ENCODE results near the gene KRTAP16-1. TPM values are rescaled to one million over a fixed set of nuclear protein-coding genes. Genes with fewer than 3 reads are reported as not detected.

The KRTAP16-1 gene
- total RNA-seq, 4 donors from 2014 or later, result 5.9 TPM; not detected in 3

DNA sequence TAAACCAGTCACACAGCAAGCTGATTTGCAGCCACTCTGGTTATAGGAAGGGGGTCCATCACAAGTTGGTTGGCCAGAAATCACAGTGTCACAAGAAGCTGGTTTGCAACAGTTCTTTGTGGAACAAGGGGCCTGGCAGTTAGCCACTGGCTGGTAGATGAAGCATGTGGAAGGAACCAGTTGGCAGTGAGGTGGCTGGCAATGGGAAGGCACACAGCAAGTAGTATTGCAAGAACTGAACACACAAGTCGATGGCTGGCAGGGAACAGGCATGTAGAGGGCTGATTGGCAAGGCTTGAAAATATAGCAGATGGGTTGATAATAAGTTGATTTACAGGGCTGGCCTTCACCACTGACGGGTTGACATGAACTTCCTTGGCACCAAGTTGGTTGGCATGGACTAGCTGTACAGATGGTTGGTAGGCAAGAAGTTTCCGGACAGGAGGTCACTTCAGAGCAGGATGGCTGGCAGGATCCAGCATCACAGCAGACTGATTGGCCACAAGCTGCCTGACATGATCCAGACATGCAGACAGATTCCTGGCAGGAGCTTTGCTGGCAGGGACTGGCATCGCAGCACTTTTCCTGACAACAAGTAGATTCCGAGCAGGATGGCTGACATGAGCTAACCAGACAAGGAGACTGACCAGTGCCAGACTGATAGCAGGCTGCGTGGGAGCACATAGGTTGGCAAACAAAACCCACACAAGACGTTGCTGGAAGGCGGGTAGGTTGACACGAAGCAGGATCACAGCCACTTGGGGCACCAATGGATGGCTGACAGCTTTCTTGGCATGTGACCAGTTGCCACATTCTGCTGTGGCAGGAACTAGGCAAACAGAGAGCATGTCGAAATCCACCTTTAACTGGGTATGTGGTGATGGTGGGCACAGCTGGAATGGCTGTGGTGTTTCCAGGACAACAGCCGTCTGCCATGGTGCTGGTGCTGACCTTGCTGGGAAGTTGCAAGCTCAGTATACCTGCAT lies 6.9 kb downstream of the KRTAP16-1 start, which contains the start of gene KRTAP29-1:
TSS of gene KRTAP29-1 (minus strand) at position 936 of the 986 bp plus-strand sequence. CDS start at position 936, 0 bp downstream.
- TF ChIP-seq POLR2A (IDR thresholded peaks at IDR 0.05), result no peak
- TF ChIP-seq, protein P1, sequence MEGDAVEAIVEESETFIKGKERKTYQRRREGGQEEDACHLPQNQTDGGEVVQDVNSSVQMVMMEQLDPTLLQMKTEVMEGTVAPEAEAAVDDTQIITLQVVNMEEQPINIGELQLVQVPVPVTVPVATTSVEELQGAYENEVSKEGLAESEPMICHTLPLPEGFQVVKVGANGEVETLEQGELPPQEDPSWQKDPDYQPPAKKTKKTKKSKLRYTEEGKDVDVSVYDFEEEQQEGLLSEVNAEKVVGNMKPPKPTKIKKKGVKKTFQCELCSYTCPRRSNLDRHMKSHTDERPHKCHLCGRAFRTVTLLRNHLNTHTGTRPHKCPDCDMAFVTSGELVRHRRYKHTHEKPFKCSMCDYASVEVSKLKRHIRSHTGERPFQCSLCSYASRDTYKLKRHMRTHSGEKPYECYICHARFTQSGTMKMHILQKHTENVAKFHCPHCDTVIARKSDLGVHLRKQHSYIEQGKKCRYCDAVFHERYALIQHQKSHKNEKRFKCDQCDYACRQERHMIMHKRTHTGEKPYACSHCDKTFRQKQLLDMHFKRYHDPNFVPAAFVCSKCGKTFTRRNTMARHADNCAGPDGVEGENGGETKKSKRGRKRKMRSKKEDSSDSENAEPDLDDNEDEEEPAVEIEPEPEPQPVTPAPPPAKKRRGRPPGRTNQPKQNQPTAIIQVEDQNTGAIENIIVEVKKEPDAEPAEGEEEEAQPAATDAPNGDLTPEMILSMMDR (IDR thresholded peaks at IDR 0.05), result no peak
- H3K4me3 ChIP-seq (ENCODE audit: low read depth, poor library complexity, severe bottlenecking), result no peak within 1 kb of the TSS
- 29 to 49% methylated on average over 10 to 11 of the region's 11 CpGs for WGBS, 2 donors
- DNase-seq (ENCODE audit: low spot score in 2 of 2), result no peak
- intact Hi-C loops (cut with DNase I; ENCODE audit: low total_unique reads), result no loop called here

DNA sequence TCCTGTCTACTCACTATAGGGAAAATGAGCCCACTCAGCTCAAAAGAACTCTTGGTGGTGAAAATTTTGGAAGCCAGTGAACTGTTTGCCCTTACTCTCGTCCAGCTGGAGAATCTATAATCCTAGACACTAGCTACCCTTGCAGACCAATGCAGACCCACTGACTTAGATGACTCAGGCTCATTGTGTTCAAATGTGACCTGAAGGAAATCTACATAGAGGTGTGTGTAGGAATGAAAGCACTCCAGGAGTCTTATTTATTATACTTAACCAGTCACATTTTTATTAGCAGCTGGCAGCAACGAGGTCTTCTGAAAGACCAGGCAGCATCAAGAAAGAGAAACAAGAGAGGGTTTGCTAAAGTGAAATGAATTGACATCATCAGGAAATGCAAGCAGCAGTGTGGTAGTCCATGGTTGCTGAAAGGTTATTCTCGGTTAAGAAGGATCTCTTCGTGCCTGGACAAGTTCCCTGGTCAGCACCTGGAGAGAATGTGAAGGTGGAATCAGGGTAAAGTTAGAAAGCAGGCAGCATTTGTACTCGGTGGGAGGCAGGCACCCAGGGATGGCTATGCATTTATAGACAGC lies 7.8 kb downstream of the KRTAP16-1 start:
- H3K4me3 ChIP-seq (ENCODE audit: low read depth, poor library complexity, severe bottlenecking), result no peak overlapping the region
- DNase-seq (ENCODE audit: low spot score in 2 of 2), result no peak
- intact Hi-C loops (cut with DNase I; ENCODE audit: low total_unique reads), result no loop called here
- TF ChIP-seq POLR2A (IDR thresholded peaks at IDR 0.05), result no peak
- TF ChIP-seq, protein P1 (IDR thresholded peaks at IDR 0.05), result no peak
- WGBS, 2 donors, result 50 to 56% methylated on average over 5 of the region's 5 CpGs

DNA sequence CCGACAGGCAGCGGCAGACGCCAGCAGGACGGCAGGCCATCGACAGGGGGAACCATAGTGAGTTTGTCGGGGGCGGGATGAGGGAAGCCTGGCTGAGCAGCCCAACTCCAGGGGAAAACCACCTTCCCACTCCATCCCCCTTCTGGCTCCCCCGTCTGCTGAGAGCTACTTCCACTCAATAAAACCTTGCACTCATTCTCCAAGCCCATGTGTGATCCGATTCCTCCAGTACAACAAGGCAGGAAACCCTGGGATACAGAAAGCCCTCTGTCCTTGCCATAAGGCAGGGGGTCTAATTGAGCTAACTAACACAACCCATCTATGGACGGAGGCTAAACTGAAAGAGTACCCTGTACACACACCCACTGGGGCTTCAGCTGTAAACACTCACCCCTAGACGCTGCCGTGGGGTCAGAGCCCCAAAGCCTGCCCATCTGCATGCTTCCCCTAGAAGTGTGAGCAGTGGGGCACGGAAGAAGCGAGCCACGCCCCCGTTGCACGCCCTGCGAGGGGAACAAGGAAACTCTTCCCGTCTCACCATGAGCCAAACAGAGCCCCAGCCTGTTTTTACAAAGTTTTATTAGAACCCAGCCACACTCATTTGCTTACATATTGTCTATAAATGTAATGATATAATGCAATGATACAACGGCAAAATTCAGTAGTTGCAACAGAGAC lies 10.5 kb downstream of the KRTAP16-1 start:
- intact Hi-C loops (cut with DNase I; ENCODE audit: low total_unique reads), result no loop called here
- DNase-seq (ENCODE audit: low spot score in 2 of 2), result no peak
- TF ChIP-seq POLR2A (IDR thresholded peaks at IDR 0.05), result no peak
- TF ChIP-seq, protein P1 (IDR thresholded peaks at IDR 0.05), result no peak
- H3K4me3 ChIP-seq (ENCODE audit: low read depth, poor library complexity, severe bottlenecking), result no peak overlapping the region
- 93 to 96% methylated on average over 20 of the region's 20 CpGs for WGBS, 2 donors

DNA sequence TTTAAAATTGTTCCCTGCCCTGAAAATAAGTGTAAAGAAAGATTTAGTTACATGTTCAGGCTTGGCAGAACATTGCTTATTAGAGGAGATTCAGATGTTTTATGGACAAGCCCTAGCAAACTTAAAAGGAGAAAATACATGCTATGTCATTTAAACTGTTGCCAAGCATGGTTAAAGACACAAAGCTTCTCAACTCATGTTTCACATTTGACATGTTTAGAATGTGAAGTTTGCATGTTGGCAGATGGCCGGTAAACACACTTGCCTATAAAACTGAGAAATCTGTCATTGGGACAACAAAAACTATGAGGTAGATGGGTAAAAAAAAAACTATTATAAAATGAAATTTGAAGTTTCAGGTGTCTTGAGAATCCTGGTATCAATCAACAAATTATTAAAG lies 12.3 kb downstream of the KRTAP16-1 start:
- no peak for DNase-seq (ENCODE audit: low spot score in 2 of 2)
- no peak overlapping the region for H3K4me3 ChIP-seq (ENCODE audit: low read depth, poor library complexity, severe bottlenecking)
- TF ChIP-seq POLR2A (IDR thresholded peaks at IDR 0.05), result no peak
- TF ChIP-seq, protein P1 (IDR thresholded peaks at IDR 0.05), result no peak
- intact Hi-C loops (cut with DNase I; ENCODE audit: low total_unique reads), result no loop called here
- 19 to 23% methylated on average over 1 of the region's 1 CpG for WGBS, 2 donors

DNA sequence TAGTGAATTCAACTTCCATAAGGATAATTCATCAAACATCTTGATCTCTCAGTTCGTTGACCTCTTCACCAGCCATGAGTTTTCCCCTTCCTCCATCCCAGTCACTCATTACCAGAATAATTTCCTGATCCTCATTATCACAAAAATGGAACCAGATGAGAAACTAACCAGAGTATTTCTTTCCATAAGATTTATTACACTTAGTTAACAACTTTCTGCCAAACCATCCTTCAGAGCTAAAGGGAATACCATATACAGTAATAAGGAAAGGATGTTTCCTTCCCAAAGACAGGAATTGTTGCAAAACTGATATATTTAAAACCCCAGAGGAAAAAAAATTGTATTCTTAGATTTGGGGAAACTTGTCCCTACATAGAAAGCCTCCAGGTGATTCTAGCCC lies 15.1 kb downstream of the KRTAP16-1 start:
- WGBS, 2 donors, result 44 to 47% methylated on average over 1 of the region's 1 CpG
- DNase-seq (ENCODE audit: low spot score in 2 of 2), result no peak
- no peak for TF ChIP-seq POLR2A (IDR thresholded peaks at IDR 0.05)
- TF ChIP-seq, protein P1 (IDR thresholded peaks at IDR 0.05), result no peak
- H3K4me3 ChIP-seq (ENCODE audit: low read depth, poor library complexity, severe bottlenecking), result no peak overlapping the region
- intact Hi-C loops (cut with DNase I; ENCODE audit: low total_unique reads), result no loop called here
